Measurements from ENCODE around the gene RASAL1.
A peak's percentile ranks its signal among the peaks of the same experiment; 100 is the strongest.

The RASAL1 gene

GRCh38 chr12:113098441-113099028 is 37.0 kb downstream of the RASAL1 start (continued):
- TF ChIP-seq ZNF10 (tag by site-specific recombination; IDR thresholded peaks at IDR 0.05) (no peak), EGR2 (tag by site-specific recombination; IDR thresholded peaks at IDR 0.05; ENCODE audit: low read depth) (no peak), ZNF211 (tag by site-specific recombination; IDR thresholded peaks at IDR 0.05; ENCODE audit: low read depth) (no peak), ZNF473 (tag by site-specific recombination; IDR thresholded peaks at IDR 0.05) (no peak), ZNF16 (tag by site-specific recombination; IDR thresholded peaks at IDR 0.05; ENCODE audit: low read depth) (no peak), ZNF423 (tag by site-specific recombination; IDR thresholded peaks at IDR 0.05) (no peak), ZSCAN30 (tag by site-specific recombination; IDR thresholded peaks at IDR 0.05) (no peak), YY1 (tag by site-specific recombination; IDR thresholded peaks at IDR 0.05) (no peak), ZNF274 (IDR thresholded peaks at IDR 0.05; ENCODE audit: low read length) (no peak), ZNF274 (tag by site-specific recombination; IDR thresholded peaks at IDR 0.05; ENCODE audit: borderline replicate concordance) (no peak), ZNF121 (tag by site-specific recombination; IDR thresholded peaks at IDR 0.05) (peak; percentile 98), KLF10 (tag by site-specific recombination; IDR thresholded peaks at IDR 0.05) (no peak), ZNF174 (tag by site-specific recombination; IDR thresholded peaks at IDR 0.05) (no peak), REPIN1 (tag by site-specific recombination; IDR thresholded peaks at IDR 0.05; ENCODE audit: low read depth) (no peak), ZNF629 (tag by site-specific recombination; IDR thresholded peaks at IDR 0.05) (0 out of 2 replicates have a peak, but pooled peaks have one; percentile 47), ZFP3 (tag by site-specific recombination; IDR thresholded peaks at IDR 0.05; ENCODE audit: low read depth) (no peak), ZNF114 (tag by site-specific recombination; IDR thresholded peaks at IDR 0.05) (no peak), ZNF138 (tag by site-specific recombination; IDR thresholded peaks at IDR 0.05; ENCODE audit: borderline replicate concordance) (no peak), ZNF324 (tag by site-specific recombination; IDR thresholded peaks at IDR 0.05) (no peak), ZNF654 (tag by site-specific recombination; IDR thresholded peaks at IDR 0.05; ENCODE audit: low read depth) (peak; percentile 83), ZNF292 (tag by site-specific recombination; IDR thresholded peaks at IDR 0.05; ENCODE audit: borderline replicate concordance, low read depth) (no peak), ZNF302 (tag by site-specific recombination; IDR thresholded peaks at IDR 0.05; ENCODE audit: low read depth) (no peak), ZNF548 (tag by site-specific recombination; IDR thresholded peaks at IDR 0.05) (no peak), ZNF23 (tag by site-specific recombination; IDR thresholded peaks at IDR 0.05; ENCODE audit: borderline replicate concordance) (no peak), TRIM28 (IDR thresholded peaks at IDR 0.05; ENCODE audit: borderline replicate concordance, low read length) (no peak)
- TF ChIP-seq, protein P1, sequence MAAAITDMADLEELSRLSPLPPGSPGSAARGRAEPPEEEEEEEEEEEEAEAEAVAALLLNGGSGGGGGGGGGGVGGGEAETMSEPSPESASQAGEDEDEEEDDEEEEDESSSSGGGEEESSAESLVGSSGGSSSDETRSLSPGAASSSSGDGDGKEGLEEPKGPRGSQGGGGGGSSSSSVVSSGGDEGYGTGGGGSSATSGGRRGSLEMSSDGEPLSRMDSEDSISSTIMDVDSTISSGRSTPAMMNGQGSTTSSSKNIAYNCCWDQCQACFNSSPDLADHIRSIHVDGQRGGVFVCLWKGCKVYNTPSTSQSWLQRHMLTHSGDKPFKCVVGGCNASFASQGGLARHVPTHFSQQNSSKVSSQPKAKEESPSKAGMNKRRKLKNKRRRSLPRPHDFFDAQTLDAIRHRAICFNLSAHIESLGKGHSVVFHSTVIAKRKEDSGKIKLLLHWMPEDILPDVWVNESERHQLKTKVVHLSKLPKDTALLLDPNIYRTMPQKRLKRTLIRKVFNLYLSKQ (tag by site-specific recombination; IDR thresholded peaks at IDR 0.05; ENCODE audit: borderline replicate concordance) = no peak
- TF ChIP-seq, protein P2, sequence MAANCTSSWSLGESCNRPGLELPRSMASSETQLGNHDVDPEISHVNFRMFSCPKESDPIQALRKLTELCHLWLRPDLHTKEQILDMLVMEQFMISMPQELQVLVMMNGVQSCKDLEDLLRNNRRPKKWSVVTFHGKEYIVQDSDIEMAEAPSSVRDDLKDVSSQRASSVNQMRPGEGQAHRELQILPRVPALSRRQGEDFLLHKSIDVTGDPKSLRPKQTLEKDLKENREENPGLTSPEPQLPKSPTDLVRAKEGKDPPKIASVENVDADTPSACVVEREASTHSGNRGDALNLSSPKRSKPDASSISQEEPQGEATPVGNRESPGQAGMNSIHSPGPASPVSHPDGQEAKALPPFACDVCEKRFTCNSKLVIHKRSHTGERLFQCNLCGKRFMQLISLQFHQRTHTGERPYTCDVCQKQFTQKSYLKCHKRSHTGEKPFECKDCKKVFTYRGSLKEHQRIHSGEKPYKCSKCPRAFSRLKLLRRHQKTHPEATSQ (tag by site-specific recombination; IDR thresholded peaks at IDR 0.05) = no peak
- TF ChIP-seq, protein P3, sequence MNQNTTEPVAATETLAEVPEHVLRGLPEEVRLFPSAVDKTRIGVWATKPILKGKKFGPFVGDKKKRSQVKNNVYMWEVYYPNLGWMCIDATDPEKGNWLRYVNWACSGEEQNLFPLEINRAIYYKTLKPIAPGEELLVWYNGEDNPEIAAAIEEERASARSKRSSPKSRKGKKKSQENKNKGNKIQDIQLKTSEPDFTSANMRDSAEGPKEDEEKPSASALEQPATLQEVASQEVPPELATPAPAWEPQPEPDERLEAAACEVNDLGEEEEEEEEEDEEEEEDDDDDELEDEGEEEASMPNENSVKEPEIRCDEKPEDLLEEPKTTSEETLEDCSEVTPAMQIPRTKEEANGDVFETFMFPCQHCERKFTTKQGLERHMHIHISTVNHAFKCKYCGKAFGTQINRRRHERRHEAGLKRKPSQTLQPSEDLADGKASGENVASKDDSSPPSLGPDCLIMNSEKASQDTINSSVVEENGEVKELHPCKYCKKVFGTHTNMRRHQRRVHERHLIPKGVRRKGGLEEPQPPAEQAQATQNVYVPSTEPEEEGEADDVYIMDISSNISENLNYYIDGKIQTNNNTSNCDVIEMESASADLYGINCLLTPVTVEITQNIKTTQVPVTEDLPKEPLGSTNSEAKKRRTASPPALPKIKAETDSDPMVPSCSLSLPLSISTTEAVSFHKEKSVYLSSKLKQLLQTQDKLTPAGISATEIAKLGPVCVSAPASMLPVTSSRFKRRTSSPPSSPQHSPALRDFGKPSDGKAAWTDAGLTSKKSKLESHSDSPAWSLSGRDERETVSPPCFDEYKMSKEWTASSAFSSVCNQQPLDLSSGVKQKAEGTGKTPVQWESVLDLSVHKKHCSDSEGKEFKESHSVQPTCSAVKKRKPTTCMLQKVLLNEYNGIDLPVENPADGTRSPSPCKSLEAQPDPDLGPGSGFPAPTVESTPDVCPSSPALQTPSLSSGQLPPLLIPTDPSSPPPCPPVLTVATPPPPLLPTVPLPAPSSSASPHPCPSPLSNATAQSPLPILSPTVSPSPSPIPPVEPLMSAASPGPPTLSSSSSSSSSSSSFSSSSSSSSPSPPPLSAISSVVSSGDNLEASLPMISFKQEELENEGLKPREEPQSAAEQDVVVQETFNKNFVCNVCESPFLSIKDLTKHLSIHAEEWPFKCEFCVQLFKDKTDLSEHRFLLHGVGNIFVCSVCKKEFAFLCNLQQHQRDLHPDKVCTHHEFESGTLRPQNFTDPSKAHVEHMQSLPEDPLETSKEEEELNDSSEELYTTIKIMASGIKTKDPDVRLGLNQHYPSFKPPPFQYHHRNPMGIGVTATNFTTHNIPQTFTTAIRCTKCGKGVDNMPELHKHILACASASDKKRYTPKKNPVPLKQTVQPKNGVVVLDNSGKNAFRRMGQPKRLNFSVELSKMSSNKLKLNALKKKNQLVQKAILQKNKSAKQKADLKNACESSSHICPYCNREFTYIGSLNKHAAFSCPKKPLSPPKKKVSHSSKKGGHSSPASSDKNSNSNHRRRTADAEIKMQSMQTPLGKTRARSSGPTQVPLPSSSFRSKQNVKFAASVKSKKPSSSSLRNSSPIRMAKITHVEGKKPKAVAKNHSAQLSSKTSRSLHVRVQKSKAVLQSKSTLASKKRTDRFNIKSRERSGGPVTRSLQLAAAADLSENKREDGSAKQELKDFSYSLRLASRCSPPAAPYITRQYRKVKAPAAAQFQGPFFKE (tag by site-specific recombination; IDR thresholded peaks at IDR 0.05; ENCODE audit: borderline replicate concordance) = no peak
- TF ChIP-seq, protein P4, sequence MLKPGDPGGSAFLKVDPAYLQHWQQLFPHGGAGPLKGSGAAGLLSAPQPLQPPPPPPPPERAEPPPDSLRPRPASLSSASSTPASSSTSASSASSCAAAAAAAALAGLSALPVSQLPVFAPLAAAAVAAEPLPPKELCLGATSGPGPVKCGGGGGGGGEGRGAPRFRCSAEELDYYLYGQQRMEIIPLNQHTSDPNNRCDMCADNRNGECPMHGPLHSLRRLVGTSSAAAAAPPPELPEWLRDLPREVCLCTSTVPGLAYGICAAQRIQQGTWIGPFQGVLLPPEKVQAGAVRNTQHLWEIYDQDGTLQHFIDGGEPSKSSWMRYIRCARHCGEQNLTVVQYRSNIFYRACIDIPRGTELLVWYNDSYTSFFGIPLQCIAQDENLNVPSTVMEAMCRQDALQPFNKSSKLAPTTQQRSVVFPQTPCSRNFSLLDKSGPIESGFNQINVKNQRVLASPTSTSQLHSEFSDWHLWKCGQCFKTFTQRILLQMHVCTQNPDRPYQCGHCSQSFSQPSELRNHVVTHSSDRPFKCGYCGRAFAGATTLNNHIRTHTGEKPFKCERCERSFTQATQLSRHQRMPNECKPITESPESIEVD (tag by site-specific recombination; IDR thresholded peaks at IDR 0.05) = no peak
- TF ChIP-seq, protein P5, sequence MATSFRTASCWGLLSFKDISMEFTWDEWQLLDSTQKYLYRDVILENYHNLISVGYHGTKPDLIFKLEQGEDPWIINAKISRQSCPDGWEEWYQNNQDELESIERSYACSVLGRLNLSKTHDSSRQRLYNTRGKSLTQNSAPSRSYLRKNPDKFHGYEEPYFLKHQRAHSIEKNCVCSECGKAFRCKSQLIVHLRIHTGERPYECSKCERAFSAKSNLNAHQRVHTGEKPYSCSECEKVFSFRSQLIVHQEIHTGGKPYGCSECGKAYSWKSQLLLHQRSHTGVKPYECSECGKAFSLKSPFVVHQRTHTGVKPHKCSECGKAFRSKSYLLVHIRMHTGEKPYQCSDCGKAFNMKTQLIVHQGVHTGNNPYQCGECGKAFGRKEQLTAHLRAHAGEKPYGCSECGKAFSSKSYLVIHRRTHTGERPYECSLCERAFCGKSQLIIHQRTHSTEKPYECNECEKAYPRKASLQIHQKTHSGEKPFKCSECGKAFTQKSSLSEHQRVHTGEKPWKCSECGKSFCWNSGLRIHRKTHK (tag by site-specific recombination; IDR thresholded peaks at IDR 0.05) = no peak
